Middle frontal gyrus (tissue), 1 donor: ENCODE data around the gene POMP.

ENCODE experiments used
- DNase-seq: peaks from one replicate; pipeline ENCODE4 v3.0.0-alpha.2; 2015; ENCODE audit warnings: low spot score; ENCODE audit errors: extremely low spot score

The POMP gene

GRCh38 chr13:28658796-28659620 lies at the start of gene POMP:
TSS of gene POMP (plus strand) at chr13:28659130. CDS start at chr13:28659185, 55 bp downstream.
- peak; percentile 85 for DNase-seq

DNA sequence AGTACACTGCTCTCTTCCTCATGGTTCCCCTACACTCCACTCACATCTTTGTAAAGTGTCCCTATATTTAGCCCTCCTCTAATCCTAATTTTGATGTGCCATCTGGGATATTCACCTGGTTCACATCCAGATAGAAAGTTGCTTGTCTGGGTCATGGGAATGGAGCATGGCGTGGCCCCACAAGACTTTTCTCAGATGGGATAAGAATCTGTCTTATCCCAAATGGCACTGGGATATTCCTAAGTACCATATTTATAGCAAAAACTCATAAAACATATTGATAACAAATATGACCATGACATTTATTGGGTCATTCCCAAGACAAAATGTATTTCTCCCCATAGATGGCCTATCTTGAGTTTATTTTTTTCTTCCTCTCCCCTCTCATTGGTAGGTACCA lies 49.5 kb upstream of the POMP start:
- no peak for DNase-seq

- no peak for DNase-seq
These were observed 49.0 kb upstream of the POMP start for GRCh38 chr13:28609926-28610325.

- no peak for DNase-seq
These were observed 47.9 kb upstream of the POMP start for GRCh38 chr13:28610996-28611395.

- no peak for DNase-seq
These were observed 47.2 kb upstream of the POMP start for GRCh38 chr13:28611654-28612131.

GRCh38 chr13:28613562-28613961 lies 45.4 kb upstream of the POMP start:
- DNase-seq: no peak

DNA sequence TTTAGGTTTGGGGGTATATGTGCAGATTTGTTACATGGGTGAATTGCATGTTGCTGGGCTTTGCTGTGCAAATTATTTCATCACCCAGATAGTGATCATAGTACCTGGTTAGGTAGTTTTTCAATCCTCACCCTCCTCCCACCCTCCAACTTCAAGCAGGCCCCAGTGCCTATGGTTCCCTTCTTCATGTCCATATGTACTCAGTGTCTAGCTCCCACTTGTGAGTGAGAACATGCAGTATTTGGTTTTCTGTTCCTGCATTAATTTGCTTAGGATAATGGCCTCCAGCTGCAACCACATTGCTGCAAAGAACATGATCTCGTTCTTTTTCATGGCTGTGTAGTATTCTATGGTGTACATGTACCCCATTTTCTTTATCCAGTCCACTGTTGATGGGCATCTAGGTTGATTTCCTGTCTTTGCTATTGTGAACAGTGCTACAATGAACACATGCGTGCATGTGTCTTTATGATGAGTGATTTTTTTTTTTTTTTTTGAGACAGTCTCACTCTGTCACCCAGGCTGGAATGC lies 42.9 kb upstream of the POMP start:
- no peak for DNase-seq

DNA sequence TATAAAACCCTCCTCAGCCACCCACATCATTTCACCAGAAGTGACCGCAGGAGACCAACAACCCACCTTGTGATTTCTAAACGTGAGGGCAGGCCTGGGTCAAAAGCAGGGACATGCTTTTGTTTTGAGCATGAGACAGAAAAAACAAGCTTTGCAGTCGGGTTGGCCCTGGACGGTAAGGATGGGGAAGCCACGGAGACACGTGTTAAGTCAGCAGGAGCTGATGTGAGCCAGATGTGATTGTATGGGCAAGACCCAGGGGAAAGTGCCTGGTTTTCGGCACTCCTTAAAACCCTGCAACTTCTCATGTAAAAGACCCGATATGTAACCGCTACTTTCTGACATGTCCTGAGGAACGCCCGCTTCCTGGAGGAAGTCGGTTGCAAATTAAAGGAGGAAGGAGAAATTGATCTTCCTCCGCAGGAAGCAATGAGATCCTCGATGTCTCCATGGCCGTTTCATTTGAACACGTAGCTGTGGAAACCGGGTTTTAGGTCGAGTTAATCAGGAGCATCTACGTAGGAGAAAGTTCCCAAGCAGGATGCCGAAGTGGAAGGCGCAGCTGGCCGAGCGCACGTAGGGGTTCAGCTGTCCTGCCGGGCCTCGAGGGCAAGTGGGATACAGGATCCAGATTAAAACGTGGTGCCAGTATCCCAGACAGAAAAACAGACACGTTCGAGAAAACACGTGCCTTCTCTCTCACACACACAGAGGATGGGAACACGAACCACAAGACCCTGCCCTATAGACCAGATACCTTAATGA lies 40.5 kb upstream of the POMP start:
- no peak for DNase-seq

GRCh38 chr13:28620011-28620830 lies 38.7 kb upstream of the POMP start:
- no peak for DNase-seq

GRCh38 chr13:28621449-28621848 lies 37.5 kb upstream of the POMP start:
- no peak for DNase-seq

DNA sequence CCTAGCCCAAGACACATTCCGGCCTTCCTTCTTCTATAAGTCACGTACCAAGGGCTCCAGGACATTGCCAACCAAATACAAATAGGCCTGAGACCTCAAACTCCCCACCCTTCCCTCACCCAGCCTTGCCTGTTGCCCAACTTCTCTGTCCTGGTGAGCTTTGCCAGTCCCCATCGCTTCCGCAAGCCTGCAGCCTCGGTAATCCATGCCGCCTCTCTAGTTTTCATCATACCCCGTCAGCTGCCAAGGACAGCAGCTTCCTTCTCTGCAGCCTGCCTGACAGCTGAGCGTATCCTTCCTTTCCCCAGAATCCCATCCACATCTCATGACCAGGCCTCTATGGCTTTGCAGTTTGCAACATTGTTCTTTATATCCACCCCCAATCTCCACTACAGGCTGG lies 36.6 kb upstream of the POMP start:
- DNase-seq: no peak

DNA sequence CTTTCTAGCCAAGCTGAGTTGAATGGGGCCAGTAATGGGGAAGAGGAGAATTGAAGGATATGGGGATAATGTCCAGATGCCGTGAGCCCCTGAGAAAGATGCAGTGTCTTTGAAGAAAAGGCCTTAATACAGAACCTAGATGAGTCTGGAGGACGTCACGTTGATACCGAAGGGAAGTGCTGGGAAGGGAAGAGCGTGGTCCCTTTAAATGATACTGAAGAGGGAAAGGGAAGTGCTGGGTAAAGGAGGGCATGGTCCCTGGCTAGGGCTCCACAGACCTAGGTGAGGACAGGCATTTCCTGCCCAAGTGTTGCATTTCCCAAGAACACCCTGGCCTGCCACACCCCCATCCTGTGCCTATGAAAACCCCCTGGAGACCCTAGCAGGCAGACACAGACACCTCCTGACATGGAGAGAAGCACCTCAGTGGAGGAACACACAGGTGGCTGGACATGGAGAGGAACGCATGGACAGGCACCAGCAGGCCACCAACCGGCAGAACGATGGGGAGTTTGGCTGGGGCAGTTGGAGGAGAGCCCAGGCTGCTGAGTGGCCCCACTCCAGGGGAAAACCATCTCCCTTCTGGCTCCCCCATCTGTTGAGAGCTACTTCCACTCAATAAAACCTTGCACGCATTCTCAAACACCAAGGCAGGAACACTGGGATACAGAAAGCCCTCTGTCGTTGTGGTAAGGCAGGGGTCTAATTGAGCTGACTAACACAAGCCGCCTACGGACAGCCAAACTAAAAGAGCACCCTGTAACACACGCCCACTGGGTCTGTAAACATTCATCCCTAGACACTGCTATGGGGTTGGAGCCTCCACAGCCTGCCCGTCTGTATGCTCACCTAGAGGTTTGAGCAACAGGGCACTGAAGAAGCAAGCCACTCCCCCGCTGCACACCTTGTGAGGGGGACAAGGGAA lies 34.9 kb upstream of the POMP start:
- no peak for DNase-seq

DNA sequence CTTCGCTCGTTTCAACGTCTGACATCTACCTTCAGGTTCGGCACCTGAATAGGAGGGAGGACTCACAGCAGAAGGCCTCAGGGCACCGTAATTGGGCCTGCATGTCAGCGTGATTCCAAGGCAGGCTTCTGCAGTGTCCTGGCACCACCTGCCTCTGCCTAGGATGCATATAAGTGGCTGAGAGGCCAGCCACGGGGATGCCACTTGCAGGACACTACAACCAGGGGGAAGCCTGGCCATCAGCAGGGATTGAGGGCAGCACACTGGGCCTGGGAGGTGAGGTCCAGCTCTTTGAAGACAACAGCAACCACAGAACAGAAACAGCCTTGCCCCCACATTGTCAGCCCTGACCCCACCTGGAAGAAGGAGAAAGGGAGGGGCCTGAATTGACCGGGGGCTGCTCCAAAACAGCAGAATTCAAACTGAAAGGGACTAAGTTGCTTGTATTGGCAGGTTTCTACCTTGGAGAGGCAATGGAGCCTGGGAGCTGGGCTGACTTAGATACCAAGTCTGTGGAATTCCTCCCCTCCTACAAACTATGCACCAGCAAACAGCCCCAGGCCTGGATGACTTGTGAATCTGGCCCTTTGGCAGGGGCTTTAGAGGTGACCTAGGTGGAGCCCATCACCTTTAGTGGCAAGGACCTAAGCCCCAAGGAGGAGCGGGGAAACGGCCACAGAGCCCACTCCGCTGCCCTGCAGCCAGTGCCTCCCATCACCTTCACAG lies 34.1 kb upstream of the POMP start:
- no peak for DNase-seq

- no peak for DNase-seq
These were observed 32.7 kb upstream of the POMP start for GRCh38 chr13:28626266-28626665.

DNA sequence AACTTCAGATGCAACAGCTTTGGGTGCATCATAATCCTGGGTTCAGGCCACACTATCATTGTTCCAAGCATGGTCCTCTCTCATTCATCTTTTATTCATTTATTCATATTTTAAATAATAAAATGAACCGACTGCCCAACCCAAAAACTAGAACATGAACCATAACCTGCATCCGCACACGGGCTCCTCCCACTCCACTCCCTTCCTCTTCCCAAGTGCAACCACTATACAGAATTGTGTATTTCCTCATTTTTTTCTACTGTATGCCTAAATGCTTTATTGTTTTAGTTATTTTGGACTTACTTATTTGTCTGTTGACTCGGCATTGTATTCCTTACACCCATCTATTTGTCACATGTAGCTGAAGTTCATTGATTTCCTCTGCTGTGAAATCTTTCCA lies 30.7 kb upstream of the POMP start:
- DNase-seq: no peak

DNA sequence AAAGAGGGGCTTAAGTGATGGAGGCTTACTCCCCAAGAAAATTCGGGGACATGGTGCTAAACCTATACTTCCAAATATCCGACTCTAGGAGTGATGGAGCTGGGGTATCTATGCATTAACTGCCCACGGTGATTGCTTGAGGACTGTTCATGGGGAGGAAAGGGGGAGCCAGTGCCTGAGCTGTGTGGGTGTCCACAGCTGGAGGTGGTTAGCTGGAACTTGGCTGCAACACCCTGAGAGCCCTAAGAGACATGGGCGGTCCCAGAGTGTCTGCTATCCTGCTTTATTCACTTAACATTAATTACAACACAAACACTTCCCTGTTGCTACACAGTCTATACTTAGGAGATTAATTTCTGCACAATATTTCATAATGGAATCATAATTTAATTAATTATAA lies 28.1 kb upstream of the POMP start:
- DNase-seq: no peak

DNA sequence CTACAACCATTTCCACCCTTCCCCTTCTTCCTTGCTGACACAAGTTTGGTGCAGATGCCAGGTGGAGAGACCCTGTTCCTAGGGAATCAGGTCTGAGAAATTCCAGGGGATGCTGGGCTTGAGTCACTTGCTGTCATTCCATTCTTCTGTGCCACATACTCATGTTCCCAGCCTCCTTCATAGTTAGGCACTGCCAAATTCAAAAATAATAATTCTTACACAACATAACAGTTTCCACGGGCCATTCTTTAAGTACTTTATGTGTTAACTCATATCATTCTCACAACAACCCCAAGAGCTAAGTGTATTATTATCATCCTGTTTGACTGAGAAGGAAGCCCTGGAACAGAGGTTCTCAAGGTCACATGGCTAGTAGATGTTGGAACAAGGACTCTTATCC lies 27.1 kb upstream of the POMP start:
- no peak for DNase-seq

- DNase-seq: no peak
These were observed 22.9 kb upstream of the POMP start for GRCh38 chr13:28636069-28636468.

DNA sequence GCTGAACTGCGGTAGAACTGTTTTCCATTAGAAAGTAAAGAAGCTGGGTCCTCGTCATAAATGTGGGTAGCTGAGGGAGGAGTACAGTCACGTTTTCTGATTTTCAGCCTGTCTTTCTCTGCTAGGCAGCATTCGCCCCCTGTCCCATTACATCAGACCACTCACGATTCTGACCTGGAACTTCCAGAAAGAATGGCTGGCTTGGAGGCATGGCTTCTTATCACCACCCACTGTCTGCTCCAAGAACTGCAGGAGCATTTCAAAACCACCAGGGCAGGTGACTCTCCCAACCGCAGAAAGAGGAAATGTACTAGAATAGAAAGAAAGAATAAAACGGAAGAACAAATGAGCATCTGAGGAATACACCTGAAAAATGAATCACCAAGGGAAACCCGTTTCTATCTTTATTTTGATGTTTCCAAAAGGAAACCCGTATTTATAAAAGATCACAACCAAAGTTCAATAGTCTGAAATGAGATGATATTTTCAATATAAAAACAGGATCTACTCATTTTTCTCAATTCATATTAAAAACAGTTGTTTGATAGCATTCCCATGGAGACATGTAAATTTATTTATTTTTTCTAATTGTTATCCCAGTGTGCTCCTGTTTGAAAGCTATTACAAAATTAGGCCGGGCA lies 22.1 kb upstream of the POMP start:
- DNase-seq: no peak
